NCI-H82 treated with DMSO at 0.1 percent for 48 hours (cell line): ENCODE measurements around the gene CBARP.

Source experiments
- DNase-seq: peaks from one replicate; lab custom pipeline; 2025; ENCODE audit not compliant: unreplicated experiment; lab: John Stamatoyannopoulos, UW

The CBARP gene

GRCh38 chr19:1264801-1265614 lies 27.2 kb upstream of the CBARP start:
- no peak for DNase-seq

DNA sequence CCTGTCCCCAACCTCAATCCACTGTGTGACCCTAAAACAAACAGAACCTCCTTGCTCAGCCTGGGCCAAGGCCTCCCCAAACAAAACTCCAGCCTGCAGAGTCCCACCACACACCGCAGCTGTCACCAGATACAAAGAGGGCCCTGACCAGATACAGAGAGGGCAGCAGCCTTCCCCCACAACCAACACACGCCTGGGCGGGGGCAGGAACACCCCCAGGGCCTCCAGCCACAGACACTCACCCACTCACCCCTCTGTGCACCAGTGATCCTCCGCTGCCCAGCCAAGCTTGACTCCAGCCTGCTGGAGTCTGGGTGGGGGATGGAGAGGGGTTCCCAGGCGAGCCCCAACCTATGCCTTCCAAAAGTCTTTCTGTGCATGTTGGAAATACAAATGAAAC lies 25.4 kb upstream of the CBARP start:
- no peak for DNase-seq

DNA sequence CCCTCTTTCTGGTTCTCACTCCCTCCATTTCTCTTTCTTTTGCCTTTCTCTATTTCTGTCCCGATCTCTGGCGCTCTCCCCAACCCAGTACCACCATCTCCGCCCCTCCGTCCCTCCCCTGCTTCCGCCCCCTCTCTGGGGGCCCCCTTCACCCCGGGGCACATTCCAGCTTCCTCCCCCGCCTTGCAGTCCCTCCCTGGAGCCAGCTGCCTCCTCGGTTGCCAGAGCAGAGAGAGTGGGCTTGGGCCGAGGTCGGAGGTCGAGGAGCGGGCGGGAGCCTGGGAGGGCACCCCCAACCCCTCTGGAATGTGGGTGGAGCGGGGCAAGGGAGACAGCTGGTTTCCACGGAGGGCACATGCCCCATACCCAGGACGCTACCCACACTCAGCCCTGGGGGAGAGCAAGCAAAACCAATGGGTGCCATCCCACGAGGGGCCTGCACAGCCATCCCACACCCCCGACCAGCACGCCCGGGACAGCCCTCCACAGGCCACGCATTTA lies 24.9 kb upstream of the CBARP start:
- no peak for DNase-seq

GRCh38 chr19:1261798-1262622 lies 24.2 kb upstream of the CBARP start:
- no peak for DNase-seq

GRCh38 chr19:1261538-1261797 lies 23.7 kb upstream of the CBARP start:
- no peak for DNase-seq

DNA sequence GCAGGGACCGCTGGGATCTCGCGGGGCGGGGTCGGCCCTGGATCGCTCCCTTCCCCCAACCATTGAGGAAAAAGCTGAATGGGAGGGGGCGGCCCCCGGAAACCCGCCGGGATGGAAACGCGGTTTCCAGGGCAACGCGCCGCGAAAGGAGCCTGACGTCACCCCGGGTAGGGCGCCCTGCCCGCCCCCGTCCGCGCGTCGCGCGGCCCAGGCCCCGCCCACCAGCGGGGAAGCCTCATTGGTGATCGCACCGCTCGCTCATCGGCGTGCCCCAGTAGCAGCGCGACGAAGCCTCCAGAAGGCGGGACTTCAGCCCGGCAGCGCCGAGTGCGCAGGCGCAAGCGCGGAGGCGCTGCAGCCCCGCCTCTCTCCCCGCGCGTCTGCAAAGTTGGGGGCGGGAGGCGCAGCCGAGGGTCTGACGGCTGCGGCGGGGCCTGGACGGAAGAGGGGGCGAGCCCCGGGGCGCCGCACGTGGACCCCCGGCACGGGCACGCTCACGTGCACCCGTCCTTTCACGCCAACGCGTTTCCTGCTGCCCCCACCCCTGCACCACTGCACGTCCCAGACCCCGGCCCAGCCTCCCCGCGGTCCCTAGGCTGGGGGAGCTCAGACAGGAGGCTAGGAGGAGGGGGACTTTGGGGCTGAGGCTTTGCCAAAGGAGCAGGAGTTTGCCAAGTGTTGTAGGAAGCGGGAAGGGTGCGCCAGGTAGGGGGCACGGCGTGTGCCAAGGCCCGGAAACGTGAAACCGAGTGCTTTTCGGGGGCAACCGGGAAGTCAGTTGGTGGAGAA lies 23.1 kb upstream of the CBARP start:
- DNase-seq: peak; percentile 44

- no peak for DNase-seq
Measured at GRCh38 chr19:1259876-1260748, 22.3 kb upstream of the CBARP start.

- DNase-seq: no peak
Measured at GRCh38 chr19:1259206-1259875, 21.5 kb upstream of the CBARP start.

DNA sequence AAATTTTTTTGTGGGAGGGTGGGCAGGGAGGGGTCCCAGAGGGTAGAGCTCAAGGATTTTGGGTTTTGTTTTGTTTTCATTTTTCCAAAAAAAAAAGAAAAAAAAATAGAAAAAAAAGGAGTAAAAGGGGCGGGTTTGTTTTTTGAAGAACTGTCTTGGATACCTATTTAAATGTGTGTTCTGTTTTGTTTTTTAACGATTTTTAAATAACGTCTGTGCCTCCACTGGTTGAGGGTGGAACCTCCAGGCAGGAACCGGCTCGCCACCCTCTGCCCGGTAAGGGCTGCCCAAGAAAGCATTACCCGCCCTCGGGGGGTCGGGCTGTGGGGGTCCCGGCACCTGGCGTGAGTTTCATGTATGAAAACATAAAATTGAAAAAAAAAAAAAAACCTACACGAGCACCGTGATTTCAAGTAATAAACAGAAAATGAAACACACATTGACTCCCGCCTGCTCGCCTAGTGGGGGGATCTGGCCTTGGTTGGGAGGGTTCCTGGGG lies 21.0 kb upstream of the CBARP start:
- no peak for DNase-seq

- no peak for DNase-seq
Measured at GRCh38 chr19:1258163-1258492, 20.3 kb upstream of the CBARP start.

GRCh38 chr19:1257475-1258162 lies 19.8 kb upstream of the CBARP start:
- DNase-seq: no peak

DNA sequence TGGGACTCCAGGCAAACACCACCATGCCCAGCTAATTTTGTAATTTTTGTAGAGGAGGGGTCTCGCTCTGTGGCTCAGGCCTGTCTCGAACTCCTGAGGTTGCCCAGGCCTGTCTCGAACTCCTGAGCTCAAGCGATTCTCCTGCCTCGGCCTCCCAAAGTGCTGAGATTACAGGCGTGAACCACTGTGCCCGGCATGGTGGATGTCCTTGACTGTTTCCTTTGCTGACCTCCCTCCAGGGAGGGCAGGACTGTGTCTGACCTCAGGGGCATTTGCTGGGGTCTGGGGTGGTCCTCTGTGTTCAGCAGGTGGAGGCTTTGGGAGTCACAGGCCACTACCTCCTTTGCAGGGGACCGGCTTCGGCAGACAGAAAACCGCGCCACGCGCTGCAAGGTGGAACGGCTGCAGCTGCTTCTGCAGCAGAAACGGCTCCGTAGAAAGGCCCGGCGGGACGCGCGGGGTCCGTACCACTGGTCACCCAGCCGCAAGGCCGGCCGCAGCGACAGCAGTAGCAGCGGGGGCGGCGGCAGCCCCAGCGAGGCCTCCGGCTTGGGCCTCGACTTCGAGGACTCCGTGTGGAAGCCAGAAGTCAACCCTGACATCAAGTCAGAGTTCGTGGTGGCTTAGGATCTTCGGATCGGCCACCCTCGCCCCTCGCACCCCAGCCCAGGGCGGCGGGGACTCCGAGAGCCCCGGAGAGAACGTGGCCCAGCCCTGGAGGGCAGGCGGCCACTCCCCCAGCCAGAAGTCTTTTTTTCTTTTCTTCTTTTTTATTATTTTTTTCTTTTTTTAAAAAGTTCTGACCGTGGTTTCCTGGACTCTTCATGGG lies 19.1 kb upstream of the CBARP start:
- DNase-seq: no peak

DNA sequence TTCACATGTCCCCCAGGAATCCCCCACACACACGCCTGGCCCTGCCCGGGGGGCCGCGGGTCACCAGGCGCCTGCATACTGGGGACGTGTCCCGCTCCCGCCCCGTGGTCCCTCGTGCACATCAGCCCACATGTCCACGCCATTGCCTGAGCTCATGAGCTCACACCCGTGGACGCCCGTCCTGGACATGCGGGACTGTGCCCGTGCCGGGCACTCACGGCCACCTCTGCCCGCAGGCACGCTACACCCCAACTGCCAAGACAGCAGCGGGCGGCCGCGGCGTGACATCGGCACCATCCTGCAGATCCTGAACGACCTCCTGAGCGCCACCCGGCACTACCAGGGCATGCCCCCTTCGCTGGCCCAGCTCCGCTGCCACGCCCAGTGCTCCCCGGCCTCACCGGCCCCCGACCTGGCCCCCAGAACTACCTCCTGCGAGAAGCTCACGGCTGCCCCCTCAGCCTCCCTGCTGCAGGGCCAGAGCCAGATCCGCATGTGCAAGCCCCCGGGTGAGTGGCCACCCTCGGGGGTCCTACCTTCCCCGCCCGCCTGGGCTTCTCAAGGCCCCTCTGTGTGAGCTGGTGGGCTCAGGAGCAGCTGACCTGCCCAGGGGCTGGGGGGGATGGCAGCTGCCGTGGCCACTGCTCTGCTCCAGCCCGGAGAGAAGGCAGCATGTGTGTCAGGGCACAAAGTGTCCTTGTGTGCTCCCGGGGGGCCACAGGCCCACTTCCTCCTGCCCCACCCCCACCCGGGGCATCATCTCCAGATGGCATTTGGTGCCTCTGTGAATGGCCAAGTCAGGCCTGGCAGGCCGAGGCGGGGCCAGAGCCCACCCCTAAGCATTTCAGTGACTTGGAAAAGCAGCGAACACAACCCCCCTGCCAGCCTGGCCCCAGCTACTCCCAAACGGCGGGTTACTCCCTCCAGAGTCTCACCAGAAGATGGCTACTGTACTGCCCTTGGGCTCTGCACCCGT lies 17.7 kb upstream of the CBARP start:
- no peak for DNase-seq

DNA sequence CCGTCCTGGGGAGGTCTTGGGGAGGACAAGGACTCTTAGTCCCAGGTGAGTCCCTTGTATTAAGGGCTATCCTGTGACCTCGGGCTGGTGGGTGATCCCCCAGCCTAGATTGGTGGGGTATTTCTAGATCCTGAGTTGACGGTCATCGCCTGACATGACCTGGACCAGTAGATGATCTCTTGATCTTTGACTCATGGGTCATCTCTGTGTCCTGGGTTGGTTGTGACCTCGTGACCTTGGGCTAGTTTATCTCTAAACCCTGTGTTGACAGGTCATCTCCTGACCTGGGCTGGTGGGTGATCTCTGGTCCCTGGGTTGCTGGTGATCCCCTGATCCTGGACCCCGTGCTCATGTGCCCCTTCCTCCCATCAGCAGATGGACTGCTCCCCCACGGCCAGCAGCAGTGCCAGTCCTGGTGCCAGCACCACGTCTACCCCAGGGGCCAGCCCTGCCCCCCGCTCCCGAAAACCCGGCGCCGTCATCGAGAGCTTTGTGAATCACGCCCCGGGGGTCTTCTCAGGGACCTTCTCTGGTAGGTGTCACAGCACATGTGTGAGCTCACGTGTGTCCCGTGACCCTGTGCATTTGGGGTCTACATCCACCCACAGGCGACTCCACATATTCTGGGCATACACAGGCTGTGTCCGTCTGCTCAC lies 16.9 kb upstream of the CBARP start:
- DNase-seq: no peak

DNA sequence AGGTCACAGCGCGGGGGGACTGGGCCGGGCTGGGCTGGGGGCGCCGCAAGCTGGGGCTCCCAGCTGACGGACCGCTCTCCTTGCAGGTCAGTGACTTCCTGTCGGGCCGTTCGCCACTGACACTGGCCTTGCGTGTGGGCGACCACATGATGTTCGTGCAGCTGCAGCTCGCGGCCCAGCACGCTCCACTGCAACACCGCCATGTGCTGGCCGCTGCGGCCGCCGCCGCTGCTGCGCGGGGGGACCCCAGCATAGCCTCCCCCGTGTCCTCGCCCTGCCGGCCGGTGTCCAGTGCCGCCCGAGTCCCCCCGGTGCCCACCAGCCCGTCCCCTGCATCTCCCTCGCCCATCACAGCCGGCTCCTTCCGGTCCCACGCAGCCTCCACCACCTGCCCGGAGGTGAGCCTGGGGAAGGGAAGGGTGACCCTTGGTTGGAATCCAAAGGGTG lies 16.3 kb upstream of the CBARP start:
- DNase-seq: no peak

DNA sequence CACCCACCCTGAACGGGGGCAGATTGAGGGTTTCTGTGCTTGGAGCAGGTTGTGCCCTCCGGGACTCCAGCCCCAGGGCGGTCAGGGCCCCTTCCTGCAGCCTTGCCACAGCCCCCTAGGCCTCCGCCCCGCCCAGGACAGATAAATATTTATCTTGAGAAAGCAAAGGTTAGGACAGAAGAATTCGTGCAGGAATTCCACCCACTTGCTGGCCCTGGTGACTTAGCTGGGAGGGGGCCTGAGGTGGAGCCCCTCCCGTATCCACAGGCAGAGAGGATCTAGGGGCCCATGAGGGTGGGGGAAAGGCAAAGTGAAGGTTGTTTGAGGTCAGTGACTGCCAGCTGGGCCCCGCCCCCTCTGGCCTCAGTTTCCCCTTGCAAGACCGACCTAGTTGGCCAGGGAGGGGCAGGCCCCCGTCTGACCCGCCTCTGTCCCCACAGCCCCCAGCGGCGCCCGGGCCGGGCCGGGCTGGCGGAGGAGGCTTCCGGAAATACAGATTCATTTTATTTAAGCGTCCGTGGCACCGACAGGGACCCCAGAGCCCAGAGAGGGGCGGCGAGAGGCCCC lies 15.8 kb upstream of the CBARP start:
- DNase-seq: no peak
